ENCODE results near the gene ERF.

Gene ERF

DNA sequence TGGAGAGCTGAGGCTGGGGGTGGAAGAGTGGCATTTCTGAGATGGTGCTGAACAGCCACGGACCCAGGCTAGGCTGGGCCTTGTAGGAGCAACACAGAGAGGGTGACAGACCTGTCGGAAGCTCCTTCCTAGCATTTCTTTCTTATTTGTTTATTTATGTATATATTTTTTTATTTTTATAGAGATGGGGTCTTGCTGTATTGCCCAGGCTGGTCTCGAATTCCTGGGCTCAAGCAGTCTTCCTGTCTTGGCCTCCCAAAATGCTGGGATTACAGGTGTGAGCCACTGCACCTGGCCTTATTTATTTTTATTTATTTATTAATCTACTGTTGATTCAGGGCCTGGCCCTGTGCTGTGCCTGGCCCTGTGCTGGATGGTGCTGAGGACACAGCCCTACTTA lies 20.6 kb upstream of the ERF start:
- no peaks in the 10 kb centered on the region for H3K9me3 ChIP-seq
- H3K27me3 ChIP-seq (ENCODE audit: low read depth), result no peaks in the 10 kb centered on the region
- in situ Hi-C loops (cut with MboI; ENCODE audit: low sequenced_read_pairs), result no loop called here
- H3K36me3 ChIP-seq (replicated peaks), result 0 out of 2 replicates have a peak, but pooled peaks cover 4% of the 10 kb centered on the region
- no peak overlapping the region for H3K4me3 ChIP-seq
- 0 out of 2 replicates have a peak, but pooled peaks cover 2% of the 10 kb centered on the region for H3K4me1 ChIP-seq
- no peak for DNase-seq (ENCODE audit: low spot score in 2 of 2)

DNA sequence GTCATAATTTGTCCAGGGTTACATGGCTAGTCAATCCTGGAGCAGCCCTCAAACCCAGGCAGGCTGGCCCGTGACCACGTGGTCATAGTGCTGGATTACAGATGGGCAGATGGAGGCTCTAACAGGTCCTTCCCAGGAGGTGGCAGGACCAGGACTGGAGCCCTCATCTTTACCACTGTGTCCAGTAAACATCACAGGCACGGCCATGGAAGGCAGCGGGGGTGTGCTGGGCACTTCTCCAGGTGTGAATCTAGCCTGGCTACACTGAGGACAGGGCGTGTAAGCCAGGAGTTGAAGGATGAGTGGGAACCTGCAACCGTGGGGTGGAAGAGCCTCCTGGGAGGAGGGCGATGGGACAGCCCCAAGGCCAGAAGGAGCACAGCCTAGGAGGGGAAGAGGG lies 20.2 kb upstream of the ERF start:
- DNase-seq (ENCODE audit: low spot score in 2 of 2), result no peak
- Histone ChIP-seq H3K36me3 (replicated peaks) (0 out of 2 replicates have a peak, but pooled peaks cover 4% of the 10 kb centered on the region), H3K4me1 (peaks cover 3% of the 10 kb centered on the region; the same call in 1 of the 2 replicates), H3K9me3 (no peaks in the 10 kb centered on the region), H3K27me3 (ENCODE audit: low read depth) (no peaks in the 10 kb centered on the region), H3K4me3 (no peak overlapping the region)
- in situ Hi-C loops (cut with MboI; ENCODE audit: low sequenced_read_pairs), result no loop called here

DNA sequence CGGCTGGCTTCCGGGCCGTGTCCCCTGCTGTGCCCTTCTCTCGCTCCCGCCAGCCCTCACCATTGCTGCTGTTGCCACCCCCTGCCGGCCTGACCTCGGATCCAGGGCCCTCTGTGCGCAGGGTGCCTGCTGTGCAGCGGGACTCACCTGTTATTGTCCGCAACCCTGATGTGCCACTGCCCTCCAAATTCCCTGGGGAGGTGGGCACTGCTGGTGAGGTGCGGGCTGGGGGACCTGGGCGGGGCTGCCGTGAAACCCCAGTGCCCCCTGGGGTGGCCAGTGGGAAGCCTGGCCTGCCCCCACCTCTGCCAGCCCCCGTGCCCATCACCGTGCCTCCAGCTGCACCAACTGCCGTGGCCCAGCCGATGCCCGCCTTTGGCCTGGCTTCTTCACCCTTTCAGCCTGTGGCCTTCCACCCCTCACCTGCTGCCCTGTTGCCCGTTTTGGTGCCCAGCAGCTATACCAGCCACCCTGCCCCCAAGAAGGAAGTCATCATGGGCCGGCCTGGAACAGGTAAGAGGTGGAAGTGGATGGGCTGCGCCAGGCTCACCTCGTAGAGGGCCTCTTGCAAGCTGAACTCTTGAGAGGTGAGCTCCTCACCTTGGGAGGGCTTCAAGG lies 19.2 kb upstream of the ERF start:
- H3K4me3 ChIP-seq, result no peak overlapping the region
- H3K9me3 ChIP-seq, result no peaks in the 10 kb centered on the region
- peaks cover 4% of the 10 kb centered on the region; the same call in 1 of the 2 replicates for H3K4me1 ChIP-seq
- no peaks in the 10 kb centered on the region for H3K27me3 ChIP-seq (ENCODE audit: low read depth)
- 0 out of 2 replicates have a peak, but pooled peaks cover 4% of the 10 kb centered on the region for H3K36me3 ChIP-seq (replicated peaks)
- in situ Hi-C loops (cut with MboI; ENCODE audit: low sequenced_read_pairs), result no loop called here
- no peak for DNase-seq (ENCODE audit: low spot score in 2 of 2)

DNA sequence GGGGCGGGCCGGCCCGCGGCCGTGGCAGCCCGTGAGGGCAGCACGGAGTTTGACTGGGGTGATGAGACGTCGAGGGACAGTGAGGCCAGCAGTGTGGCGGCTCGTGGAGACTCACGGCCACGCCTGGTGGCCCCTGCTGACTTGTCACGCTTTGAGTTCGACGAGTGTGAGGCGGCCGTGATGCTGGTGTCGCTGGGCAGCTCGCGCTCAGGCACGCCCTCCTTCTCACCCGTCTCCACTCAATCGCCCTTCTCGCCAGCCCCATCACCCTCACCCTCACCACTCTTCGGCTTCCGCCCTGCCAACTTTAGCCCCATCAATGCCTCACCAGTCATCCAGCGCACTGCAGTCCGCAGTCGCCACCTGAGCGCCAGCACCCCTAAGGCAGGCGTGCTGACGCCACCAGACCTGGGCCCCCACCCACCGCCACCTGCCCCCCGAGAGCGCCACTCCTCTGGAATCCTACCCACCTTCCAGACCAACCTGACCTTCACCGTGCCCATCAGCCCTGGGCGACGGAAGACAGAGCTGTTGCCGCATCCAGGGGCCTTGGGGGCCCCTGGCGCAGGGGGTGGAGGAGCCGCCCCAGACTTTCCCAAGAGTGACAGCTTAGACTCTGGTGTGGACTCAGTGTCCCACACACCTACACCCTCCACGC lies 18.6 kb upstream of the ERF start:
- H3K27me3 ChIP-seq (ENCODE audit: low read depth), result no peaks in the 10 kb centered on the region
- no peaks in the 10 kb centered on the region for H3K9me3 ChIP-seq
- no peak overlapping the region for H3K4me3 ChIP-seq
- peaks cover 4% of the 10 kb centered on the region; the same call in 1 of the 2 replicates for H3K4me1 ChIP-seq
- H3K36me3 ChIP-seq (replicated peaks), result 0 out of 2 replicates have a peak, but pooled peaks cover 4% of the 10 kb centered on the region
- DNase-seq (ENCODE audit: low spot score in 2 of 2), result no peak
- in situ Hi-C loops (cut with MboI; ENCODE audit: low sequenced_read_pairs), result no loop called here

DNA sequence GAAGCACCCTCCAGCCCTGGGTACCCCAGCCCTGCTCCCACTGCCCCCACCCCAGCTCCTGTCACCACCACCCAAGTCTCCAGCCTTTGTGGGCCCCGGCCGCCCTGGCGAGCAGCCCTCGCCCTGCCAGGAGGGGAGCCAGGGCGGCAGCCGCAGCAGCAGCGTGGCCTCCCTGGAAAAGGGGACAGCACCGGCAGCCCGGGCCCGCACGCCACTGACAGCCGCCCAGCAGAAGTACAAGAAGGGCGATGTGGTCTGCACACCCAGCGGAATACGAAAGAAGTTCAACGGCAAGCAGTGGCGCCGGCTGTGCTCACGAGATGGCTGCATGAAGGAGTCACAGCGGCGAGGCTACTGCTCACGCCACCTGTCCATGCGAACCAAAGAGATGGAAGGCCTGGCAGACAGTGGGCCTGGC lies 18.1 kb upstream of the ERF start:
- H3K9me3 ChIP-seq, result no peaks in the 10 kb centered on the region
- H3K27me3 ChIP-seq (ENCODE audit: low read depth), result no peaks in the 10 kb centered on the region
- peaks cover 4% of the 10 kb centered on the region; the same call in 1 of the 2 replicates for H3K4me1 ChIP-seq
- in situ Hi-C loops (cut with MboI; ENCODE audit: low sequenced_read_pairs), result no loop called here
- no peak overlapping the region for H3K4me3 ChIP-seq
- no peak for DNase-seq (ENCODE audit: low spot score in 2 of 2)
- H3K36me3 ChIP-seq (replicated peaks), result 0 out of 2 replicates have a peak, but pooled peaks cover 4% of the 10 kb centered on the region

DNA sequence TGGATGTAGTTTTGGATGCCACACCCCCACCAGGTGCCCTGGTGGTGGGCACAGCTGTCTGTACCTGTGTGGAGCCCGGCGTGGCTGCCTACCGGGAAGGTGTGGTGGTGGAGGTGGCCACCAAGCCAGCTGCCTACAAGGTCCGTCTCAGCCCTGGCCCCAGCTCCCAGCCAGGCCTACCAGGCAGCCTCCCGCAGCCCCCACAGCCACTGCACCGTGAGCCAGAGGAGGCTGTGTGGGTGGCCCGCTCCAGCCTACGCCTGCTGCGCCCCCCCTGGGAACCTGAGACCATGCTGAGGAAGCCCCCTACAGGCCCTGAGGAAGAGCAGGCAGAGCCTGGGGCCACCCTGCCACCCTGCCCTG lies 17.6 kb upstream of the ERF start:
- Histone ChIP-seq H3K4me1 (peaks cover 7% of the 10 kb centered on the region), H3K27me3 (ENCODE audit: low read depth) (no peaks in the 10 kb centered on the region), H3K9me3 (no peaks in the 10 kb centered on the region), H3K4me3 (no peak overlapping the region), H3K36me3 (replicated peaks) (0 out of 2 replicates have a peak, but pooled peaks cover 4% of the 10 kb centered on the region)
- in situ Hi-C loops (cut with MboI; ENCODE audit: low sequenced_read_pairs), result no loop called here
- no peak for DNase-seq (ENCODE audit: low spot score in 2 of 2)

DNA sequence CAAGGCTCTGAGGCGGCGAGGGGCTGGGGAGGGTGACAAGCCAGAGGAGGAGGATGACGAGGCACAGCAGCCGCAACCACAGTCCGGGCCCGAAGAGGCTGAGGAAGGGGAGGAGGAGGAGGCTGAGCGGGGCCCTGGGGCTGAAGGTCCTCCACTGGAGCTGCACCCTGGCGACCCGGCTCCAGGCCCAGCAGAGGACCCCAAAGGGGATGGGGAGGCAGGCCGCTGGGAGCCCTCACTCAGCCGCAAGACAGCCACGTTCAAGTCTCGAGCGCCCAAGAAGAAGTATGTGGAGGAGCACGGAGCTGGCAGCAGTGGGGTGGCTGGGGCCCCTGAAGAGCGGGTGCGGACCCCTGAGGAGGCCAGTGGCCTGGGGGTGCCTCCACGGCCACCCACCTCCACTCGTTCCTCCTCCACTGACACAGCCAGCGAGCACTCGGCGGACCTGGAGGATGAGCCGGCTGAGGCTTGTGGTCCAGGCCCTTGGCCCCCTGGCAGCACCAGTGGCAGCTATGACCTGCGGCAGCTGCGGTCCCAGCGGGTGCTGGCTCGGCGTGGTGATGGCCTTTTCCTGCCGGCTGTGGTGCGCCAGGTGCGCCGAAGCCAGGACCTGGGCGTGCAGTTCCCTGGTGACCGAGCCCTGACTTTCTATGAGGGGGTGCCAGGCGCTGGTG lies 17.1 kb upstream of the ERF start:
- Histone ChIP-seq H3K4me3 (no peak overlapping the region), H3K36me3 (replicated peaks) (0 out of 2 replicates have a peak, but pooled peaks cover 4% of the 10 kb centered on the region), H3K9me3 (no peaks in the 10 kb centered on the region), H3K27me3 (ENCODE audit: low read depth) (no peaks in the 10 kb centered on the region), H3K4me1 (peaks cover 10% of the 10 kb centered on the region)
- in situ Hi-C loops (cut with MboI; ENCODE audit: low sequenced_read_pairs), result no loop called here
- no peak for DNase-seq (ENCODE audit: low spot score in 2 of 2)

DNA sequence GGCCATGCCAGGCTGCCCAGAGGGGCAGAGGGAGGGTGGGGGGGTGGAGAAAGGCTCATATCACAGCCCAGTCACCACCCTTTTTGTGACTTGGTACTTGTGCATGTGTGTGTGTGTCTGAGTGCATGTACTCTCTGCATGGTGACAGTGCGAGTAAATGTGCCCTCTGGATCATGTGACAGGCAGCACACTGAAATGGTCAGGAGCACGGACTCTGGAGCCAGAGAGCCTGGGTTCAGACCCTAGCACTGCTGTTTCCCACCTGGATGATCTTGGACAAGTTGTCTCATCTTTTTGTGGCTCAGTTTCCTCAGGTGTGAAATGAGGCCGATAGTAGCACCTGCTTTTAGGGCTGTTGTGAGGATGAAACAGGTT lies 16.1 kb upstream of the ERF start:
- peaks cover 10% of the 10 kb centered on the region for H3K4me1 ChIP-seq
- H3K9me3 ChIP-seq, result no peaks in the 10 kb centered on the region
- DNase-seq (ENCODE audit: low spot score in 2 of 2), result no peak
- 0 out of 2 replicates have a peak, but pooled peaks cover 4% of the 10 kb centered on the region for H3K36me3 ChIP-seq (replicated peaks)
- in situ Hi-C loops (cut with MboI; ENCODE audit: low sequenced_read_pairs), result no loop called here
- no peak overlapping the region for H3K4me3 ChIP-seq
- no peaks in the 10 kb centered on the region for H3K27me3 ChIP-seq (ENCODE audit: low read depth)

DNA sequence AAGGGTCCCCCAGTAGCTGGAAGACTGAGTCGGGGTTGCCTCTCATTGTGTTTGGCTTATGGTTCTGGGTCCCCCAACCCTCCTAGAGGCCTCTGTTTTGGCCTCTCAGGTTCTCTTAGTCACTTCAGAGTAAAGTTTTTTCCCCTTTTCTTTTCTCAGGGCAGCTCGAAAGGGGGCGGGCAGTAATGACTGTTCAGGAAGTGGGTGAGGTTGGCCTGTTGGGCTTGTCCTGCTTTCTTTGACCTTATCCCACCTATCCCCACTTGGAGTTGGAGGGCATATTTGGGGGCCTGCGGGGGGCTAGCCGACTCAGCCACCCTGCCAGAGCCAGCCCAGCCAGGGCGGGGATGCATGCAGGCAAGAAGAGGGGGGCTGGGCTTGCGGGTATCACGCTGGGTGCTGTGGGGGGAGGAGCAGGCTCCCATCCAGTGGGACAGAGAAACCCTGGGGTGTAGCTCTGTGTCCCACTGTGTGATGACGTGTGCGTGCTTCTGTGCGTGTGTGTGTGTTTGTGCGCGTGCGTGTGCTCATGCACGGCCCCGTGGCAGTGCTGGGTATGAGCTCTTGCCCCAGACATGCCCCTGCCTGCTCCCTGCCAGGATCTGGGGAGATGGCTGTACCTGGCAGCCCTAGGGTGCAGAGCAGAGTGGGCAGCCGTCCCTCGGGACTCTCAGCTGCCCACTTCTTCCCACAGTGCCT lies 15.6 kb upstream of the ERF start:
- H3K27me3 ChIP-seq (ENCODE audit: low read depth), result no peaks in the 10 kb centered on the region
- H3K4me1 ChIP-seq, result peaks cover 10% of the 10 kb centered on the region
- H3K36me3 ChIP-seq (replicated peaks), result 0 out of 2 replicates have a peak, but pooled peaks cover 4% of the 10 kb centered on the region
- H3K9me3 ChIP-seq, result no peaks in the 10 kb centered on the region
- no peak for DNase-seq (ENCODE audit: low spot score in 2 of 2)
- peak overlapping the region; percentile 62; the same call in 1 of the 2 replicates for H3K4me3 ChIP-seq
- in situ Hi-C loops (cut with MboI; ENCODE audit: low sequenced_read_pairs), result no loop called here

DNA sequence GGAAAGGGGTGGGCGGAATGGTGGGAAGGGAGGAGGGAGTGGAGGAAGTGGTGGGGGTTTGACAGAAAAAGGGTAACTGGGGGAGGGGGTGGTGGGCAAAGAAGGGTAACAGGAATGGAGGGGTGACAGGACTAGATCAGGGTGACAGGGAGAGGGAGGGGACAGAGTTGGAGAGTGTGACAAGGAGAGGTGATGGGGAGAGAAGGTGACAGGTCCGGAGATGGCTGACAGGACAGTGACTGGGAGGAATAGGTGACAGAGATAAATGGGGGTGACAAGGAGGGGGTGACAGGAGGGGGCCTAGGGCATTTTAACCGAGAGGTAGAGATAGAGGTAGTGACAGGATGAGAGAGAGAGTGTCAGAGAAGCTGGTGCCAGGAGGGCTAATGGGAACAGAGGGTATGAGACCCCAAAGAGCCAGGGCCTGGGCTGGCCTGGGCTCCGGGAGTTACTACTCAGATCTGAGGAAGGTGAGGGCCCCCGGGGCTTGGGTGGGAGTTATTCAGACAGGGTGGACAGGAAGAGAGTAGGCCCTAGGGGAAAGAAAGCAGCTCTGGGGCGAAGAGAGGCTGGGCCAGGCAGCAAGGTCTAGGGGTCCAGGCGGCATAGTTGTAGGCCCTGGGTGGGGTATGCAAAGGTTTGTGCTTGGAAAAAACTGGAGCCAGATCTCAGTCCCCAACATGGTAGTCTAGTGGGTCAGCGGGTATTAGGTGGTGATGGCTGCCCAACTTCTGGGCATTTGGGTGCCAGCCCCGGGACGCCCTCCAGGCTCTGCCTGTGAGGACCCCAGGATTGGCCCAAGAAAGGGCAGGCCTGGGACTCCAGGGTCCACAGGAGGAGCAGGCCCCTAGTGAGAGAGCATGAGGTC lies 14.8 kb upstream of the ERF start:
- in situ Hi-C loops (cut with MboI; ENCODE audit: low sequenced_read_pairs), result no loop called here
- 0 out of 2 replicates have a peak, but pooled peaks cover 4% of the 10 kb centered on the region for H3K36me3 ChIP-seq (replicated peaks)
- H3K27me3 ChIP-seq (ENCODE audit: low read depth), result no peaks in the 10 kb centered on the region
- no peaks in the 10 kb centered on the region for H3K9me3 ChIP-seq
- peaks cover 10% of the 10 kb centered on the region for H3K4me1 ChIP-seq
- peak overlapping the region; percentile 62 for H3K4me3 ChIP-seq
- no peak for DNase-seq (ENCODE audit: low spot score in 2 of 2)

DNA sequence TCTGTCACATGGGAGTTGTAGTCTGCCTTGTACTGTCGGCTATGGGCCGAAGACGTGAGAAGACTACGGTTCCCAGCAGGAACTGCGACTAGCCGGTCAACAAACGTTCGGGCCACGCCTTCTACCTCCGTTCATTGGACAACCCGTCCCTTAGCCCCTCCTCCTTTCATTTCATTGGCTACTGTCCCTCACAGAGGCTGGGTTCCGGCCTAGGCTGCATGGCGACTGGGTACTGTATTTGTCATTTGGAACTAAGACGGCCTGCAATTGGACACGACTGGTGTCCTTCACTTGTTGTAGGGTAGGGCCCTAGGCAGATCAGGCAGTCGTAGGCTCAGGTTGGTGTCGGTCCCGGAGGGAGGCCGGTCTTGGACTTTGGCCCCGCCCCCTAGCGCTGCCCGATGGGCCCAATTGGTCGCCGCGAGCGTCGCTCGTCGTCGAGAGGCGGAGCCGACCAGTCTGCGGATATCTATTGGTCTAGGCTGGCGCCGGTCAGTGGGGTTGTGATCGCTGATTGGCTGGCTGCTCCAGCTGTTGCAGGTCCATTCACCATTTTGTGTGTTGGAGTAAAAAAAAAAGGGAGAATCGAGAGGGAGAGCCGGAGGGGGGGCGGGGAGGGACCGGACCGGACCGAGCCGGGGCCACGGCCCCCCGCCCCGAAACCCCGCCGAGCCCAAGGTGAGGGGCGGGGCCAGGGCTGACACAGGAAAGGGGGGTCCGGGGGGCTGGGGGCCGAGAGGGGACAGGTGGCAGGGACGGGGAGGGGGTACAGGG lies 14.0 kb upstream of the ERF start, which contains the start of gene CIC:
CIC (plus strand) TSS at position 549 of the 774 bp plus-strand sequence. CDS start 2,532 bp downstream, outside the sequence.
- Histone ChIP-seq H3K9me3 (no peaks in the 10 kb centered on the region), H3K27me3 (ENCODE audit: low read depth) (no peaks in the 10 kb centered on the region), H3K4me1 (peaks cover 10% of the 10 kb centered on the region), H3K4me3 (peak within 1 kb of the TSS; percentile 62), H3K36me3 (replicated peaks) (no peaks in the 10 kb centered on the region)
- in situ Hi-C loops (cut with MboI; ENCODE audit: low sequenced_read_pairs), result no loop called here
- peak; percentile 99 for DNase-seq (ENCODE audit: low spot score in 2 of 2)

DNA sequence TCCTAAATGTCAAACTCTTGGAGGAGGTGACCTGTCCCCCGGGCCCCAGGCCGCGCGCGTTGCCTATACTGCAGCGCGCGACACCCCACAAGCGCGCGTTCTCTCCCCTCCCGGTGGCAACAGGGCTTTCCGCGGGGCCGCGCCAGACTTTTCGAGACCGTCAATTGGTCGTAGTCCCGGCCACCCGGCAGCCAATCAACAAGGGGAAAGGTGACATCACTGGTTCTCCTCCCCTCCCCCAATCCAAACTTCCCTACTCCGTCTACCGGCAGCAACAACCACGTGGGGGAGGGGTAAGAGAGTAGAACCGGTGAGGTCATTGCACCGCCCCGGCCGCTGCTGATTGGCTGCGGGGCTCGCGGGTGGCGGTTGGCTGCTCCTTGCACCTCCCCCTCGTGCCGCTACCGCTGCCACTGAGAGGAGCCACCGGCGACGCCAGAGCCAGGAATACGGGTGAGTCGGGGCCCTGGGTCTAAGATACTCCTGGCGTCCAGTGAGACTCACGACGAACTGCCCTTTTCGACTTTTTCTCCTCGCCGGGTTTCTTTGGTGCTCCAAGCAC lies 13.3 kb upstream of the ERF start:
- Histone ChIP-seq H3K9me3 (no peaks in the 10 kb centered on the region), H3K4me1 (peaks cover 10% of the 10 kb centered on the region), H3K4me3 (peak overlapping the region; percentile 62), H3K36me3 (replicated peaks) (no peaks in the 10 kb centered on the region), H3K27me3 (ENCODE audit: low read depth) (no peaks in the 10 kb centered on the region)
- in situ Hi-C loops (cut with MboI; ENCODE audit: low sequenced_read_pairs), result no loop called here
- DNase-seq (ENCODE audit: low spot score in 2 of 2), result peak; percentile 100

Measured in HAP-1 (cell line).